ENCODE data around the gene BCAS3.
"Not testable (repeated sequence)": the region's sequence is repeated elsewhere in the genome, so short reads cannot be mapped to it uniquely, and the experiment has no call there.

BCAS3 gene

DNA sequence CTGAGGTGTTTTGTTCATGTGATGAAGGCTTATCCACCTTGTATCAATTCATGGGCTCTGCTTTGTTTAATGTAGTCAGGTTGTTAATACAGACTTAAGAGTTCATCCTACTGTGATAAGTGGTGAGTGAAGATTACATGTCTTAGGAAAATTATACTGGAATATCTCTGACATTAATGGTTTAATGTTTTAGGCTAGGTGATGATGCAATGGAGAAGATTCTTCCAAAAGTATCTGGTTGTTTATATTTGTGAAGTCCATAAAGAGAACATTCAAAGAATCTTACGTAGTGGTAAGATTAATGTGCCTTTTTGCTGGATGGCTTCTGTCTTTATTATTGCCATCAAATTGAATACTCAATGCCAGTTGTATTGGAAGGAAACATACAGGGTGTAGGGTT, 236.4 kb downstream of the BCAS3 start:
- no peaks in the 10 kb centered on the region for H3K36me3 ChIP-seq (ENCODE audit: insufficient read depth, low read length)
- H3K9me3 ChIP-seq (ENCODE audit: low read length), result no peaks in the 10 kb centered on the region
- H2AFZ ChIP-seq (ENCODE audit: low read depth, low read length), result no peak overlapping the region
- no peaks in the 10 kb centered on the region for H3K27me3 ChIP-seq (ENCODE audit: insufficient read depth, low read length)
- no peak overlapping the region for H3K4me3 ChIP-seq (ENCODE audit: low read length)
- H3K4me1 ChIP-seq (ENCODE audit: insufficient read depth, low read length), result no peaks in the 10 kb centered on the region

DNA sequence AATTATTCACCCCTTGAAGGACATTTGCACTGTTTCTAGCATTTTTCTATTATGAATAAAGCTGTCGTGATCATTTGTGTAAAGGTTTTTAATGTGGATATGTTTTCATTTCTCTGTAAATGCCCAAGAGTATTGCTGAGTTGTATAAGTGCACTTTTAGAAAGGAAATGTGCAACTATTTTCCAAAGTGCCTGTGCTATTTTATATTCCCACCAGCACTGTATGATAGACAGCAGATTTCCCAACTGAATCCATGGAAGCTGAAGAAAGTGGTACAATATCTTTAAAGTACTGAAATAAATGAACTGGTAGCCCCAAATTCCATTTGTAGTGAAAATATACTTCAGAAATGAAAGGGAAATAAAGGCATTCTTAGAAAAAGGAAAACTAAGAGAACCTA, 238.4 kb downstream of the BCAS3 start:
- Histone ChIP-seq H3K9me3 (ENCODE audit: low read length) (no peaks in the 10 kb centered on the region), H3K36me3 (ENCODE audit: insufficient read depth, low read length) (no peaks in the 10 kb centered on the region), H3K4me3 (ENCODE audit: low read length) (no peak overlapping the region), H3K4me1 (ENCODE audit: insufficient read depth, low read length) (no peaks in the 10 kb centered on the region), H3K27me3 (ENCODE audit: insufficient read depth, low read length) (no peaks in the 10 kb centered on the region), H2AFZ (ENCODE audit: low read depth, low read length) (no peak overlapping the region)

DNA sequence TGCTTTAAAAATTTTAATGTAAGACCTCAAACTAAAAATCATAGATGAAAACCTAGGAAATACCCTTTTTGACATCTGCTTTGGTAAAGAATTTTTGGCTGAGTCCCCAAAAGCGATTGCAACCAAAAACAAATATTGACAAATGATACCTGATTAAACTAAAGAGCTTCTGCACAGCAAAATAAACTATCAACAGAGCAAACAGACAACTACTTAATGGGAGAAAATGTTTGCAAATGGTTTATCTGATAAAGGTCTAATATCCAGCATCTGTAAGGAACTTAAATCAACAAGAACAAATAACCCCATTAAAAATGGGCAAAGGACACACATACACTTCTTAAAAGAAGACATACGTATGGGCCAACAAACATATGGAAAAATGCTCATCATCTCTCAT, 242.5 kb downstream of the BCAS3 start:
- H3K4me1 ChIP-seq (ENCODE audit: insufficient read depth, low read length), result no peaks in the 10 kb centered on the region
- H2AFZ ChIP-seq (ENCODE audit: low read depth, low read length), result no peak overlapping the region
- H3K4me3 ChIP-seq (ENCODE audit: low read length), result no peak overlapping the region
- no peaks in the 10 kb centered on the region for H3K9me3 ChIP-seq (ENCODE audit: low read length)
- no peaks in the 10 kb centered on the region for H3K27me3 ChIP-seq (ENCODE audit: insufficient read depth, low read length)
- H3K36me3 ChIP-seq (ENCODE audit: insufficient read depth, low read length), result no peaks in the 10 kb centered on the region

DNA sequence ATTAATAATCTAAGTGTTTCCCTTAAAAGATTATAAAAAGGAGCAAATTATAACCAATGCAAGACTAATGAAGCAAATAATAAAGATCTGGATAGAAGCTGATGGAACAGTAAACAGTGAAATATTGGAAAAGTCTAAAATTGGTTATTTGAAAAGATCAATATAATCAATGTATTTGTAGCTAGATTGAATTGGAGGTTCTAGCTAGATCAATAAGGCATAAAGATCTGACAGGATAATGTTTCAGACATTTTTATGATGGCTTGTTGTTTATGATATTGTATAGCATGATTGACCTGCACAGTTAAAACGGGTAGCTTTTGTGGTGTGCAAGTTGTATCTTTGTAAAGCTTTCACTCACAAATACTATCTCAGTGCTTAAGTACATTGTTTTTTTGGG, 245.3 kb downstream of the BCAS3 start:
- H3K27me3 ChIP-seq (ENCODE audit: insufficient read depth, low read length), result no peaks in the 10 kb centered on the region
- H3K9me3 ChIP-seq (ENCODE audit: low read length), result no peaks in the 10 kb centered on the region
- no peak overlapping the region for H3K4me3 ChIP-seq (ENCODE audit: low read length)
- H3K4me1 ChIP-seq (ENCODE audit: insufficient read depth, low read length), result no peaks in the 10 kb centered on the region
- H2AFZ ChIP-seq (ENCODE audit: low read depth, low read length), result no peak overlapping the region
- no peaks in the 10 kb centered on the region for H3K36me3 ChIP-seq (ENCODE audit: insufficient read depth, low read length)

DNA sequence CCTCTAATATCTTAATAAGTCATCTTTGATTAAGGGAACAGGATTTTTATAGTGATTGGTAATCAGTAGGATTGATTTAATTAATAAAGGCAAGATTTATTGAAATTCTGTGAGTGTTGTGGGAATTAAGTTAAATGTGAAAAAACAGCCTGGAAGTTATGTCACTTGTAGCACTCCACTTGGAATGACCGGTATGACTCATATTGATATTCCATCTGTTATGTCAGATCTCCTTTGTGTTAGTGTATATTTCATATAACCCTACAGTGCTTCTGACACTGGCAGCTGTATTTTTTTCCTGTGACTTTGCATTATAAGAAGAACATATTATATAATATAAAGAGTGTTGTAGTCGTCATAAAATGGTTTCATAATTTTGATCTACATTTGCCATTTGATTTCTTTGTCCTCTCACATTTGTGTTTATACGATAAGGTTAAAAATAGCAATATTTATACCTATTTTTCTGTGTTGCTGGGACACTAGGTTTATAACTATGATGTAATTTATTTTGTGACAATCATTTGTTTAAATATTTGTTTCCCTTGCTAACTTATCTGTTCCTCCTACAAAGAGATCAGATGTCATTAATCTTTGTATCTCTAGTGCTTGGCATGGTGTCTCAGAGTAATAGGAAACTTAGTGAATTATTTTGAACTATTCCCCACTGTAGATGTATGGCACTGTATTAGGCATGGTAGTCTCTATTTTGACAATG, 249.0 kb downstream of the BCAS3 start:
- Histone ChIP-seq H3K9me3 (ENCODE audit: low read length) (no peaks in the 10 kb centered on the region), H3K4me3 (ENCODE audit: low read length) (no peak overlapping the region), H3K36me3 (ENCODE audit: insufficient read depth, low read length) (no peaks in the 10 kb centered on the region), H3K27me3 (ENCODE audit: insufficient read depth, low read length) (no peaks in the 10 kb centered on the region), H3K4me1 (ENCODE audit: insufficient read depth, low read length) (no peaks in the 10 kb centered on the region), H2AFZ (ENCODE audit: low read depth, low read length) (no peak overlapping the region)

DNA sequence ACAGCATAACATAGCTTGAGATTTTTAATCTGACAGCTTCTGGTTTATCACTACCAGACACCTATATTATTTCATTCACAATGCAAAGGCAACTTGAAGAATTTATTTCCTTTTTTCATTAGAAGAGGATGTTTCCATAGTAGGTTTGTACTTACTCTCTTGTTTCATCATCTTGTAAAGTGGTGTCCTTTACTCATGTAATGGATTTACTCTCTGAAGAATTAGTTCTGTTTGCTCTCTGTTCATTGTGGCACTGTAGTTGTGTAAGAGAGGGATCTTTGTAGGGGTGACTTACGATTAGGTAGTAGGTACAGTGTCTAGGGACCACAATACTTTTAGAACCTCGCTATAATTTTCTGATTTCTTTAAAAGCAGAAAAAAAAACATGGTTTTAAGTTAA, 256.1 kb downstream of the BCAS3 start:
- H3K27me3 ChIP-seq (ENCODE audit: insufficient read depth, low read length), result no peaks in the 10 kb centered on the region
- no peaks in the 10 kb centered on the region for H3K4me1 ChIP-seq (ENCODE audit: insufficient read depth, low read length)
- H3K4me3 ChIP-seq (ENCODE audit: low read length), result no peak overlapping the region
- H2AFZ ChIP-seq (ENCODE audit: low read depth, low read length), result no peak overlapping the region
- H3K36me3 ChIP-seq (ENCODE audit: insufficient read depth, low read length), result no peaks in the 10 kb centered on the region
- H3K9me3 ChIP-seq (ENCODE audit: low read length), result no peaks in the 10 kb centered on the region

DNA sequence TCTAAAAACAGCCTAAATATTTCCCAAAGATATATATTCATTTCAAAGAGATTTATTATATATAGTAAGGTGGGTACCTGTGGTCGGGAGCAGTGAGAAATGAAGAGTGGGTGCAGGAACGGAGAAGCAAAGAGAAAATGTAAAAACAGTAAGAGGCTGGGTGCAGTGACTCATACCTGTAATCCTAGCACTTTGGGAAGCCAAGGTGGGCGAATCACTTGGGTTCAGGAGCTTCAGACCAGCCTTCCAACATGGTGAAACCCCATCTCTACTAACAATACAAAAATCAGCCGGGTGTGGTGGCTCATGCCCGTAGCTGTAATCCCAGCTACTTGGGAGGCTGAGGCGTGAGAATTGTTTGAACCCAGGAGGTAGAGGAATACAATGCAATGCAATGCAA, 257.1 kb downstream of the BCAS3 start:
- Histone ChIP-seq H3K4me1 (ENCODE audit: insufficient read depth, low read length) (no peaks in the 10 kb centered on the region), H3K9me3 (ENCODE audit: low read length) (no peaks in the 10 kb centered on the region), H2AFZ (ENCODE audit: low read depth, low read length) (no peak overlapping the region), H3K4me3 (ENCODE audit: low read length) (no peak overlapping the region), H3K36me3 (ENCODE audit: insufficient read depth, low read length) (no peaks in the 10 kb centered on the region), H3K27me3 (ENCODE audit: insufficient read depth, low read length) (no peaks in the 10 kb centered on the region)

DNA sequence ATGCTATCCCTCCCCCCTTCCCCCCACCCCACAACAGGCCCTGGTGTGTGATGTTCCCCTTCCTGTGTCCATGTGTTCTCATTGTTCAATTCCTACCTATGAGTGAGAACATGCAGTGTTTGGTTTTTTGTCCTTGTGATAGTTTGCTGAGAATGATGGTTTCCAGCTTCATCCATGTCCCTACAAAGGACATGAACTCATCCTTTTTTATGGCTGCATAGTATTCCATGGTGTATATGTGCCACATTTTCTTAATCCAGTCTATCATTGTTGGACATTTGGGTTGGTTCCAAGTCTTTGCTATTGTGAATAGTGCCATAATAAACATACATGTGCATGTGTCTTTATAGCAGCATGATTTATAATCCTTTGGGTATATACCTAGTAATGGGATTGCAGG, 258.3 kb downstream of the BCAS3 start:
- H2AFZ ChIP-seq (ENCODE audit: low read depth, low read length); H3K36me3 ChIP-seq (ENCODE audit: insufficient read depth, low read length); H3K4me3 ChIP-seq (ENCODE audit: low read length); H3K9me3 ChIP-seq (ENCODE audit: low read length); H3K27me3 ChIP-seq (ENCODE audit: insufficient read depth, low read length); H3K4me1 ChIP-seq (ENCODE audit: insufficient read depth, low read length): not testable (repeated sequence)

DNA sequence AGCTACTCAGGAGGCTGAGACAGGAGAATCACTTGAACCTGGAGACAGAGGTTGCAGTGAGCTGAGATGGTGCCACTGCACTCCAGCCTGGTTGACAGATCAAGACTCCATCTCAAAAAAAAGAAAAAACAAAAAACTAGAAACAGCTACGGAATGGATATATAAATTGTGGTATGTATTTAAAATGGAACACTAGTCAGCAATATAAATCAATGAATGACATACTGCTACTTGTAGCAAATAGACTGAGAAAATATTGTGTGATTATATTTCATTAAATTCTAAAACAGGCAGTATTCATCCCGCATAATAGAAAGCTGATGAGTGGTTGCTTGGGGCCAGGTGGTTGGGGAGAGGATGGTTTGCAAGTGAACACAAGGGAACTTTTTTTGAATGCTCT, 261.7 kb downstream of the BCAS3 start:
- H2AFZ ChIP-seq (ENCODE audit: low read depth, low read length), result no peak overlapping the region
- no peaks in the 10 kb centered on the region for H3K4me1 ChIP-seq (ENCODE audit: insufficient read depth, low read length)
- H3K27me3 ChIP-seq (ENCODE audit: insufficient read depth, low read length), result no peaks in the 10 kb centered on the region
- no peaks in the 10 kb centered on the region for H3K36me3 ChIP-seq (ENCODE audit: insufficient read depth, low read length)
- no peaks in the 10 kb centered on the region for H3K9me3 ChIP-seq (ENCODE audit: low read length)
- H3K4me3 ChIP-seq (ENCODE audit: low read length), result no peak overlapping the region

DNA sequence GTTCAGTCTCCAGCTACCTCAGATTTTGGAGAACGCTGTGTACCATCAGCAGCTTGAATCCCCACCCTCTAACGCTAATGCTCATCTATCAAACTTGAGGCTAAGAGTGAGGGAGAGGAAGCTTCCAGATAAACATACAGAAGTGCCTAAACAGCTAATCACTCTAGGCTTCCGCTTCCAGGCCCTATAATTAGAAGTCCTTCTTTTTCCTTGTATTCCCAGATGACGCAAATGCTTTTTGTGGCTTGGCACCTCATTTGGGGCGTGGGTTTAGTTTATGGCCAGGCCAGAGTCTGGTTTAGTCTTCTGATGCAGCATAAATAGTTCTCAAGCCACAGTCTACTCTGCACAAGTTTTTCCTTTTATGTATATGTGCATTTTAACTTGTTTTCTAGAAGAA, 263.4 kb downstream of the BCAS3 start:
- H3K9me3 ChIP-seq (ENCODE audit: low read length), result no peaks in the 10 kb centered on the region
- H3K4me3 ChIP-seq (ENCODE audit: low read length), result no peak overlapping the region
- no peaks in the 10 kb centered on the region for H3K4me1 ChIP-seq (ENCODE audit: insufficient read depth, low read length)
- H2AFZ ChIP-seq (ENCODE audit: low read depth, low read length), result no peak overlapping the region
- H3K36me3 ChIP-seq (ENCODE audit: insufficient read depth, low read length), result no peaks in the 10 kb centered on the region
- H3K27me3 ChIP-seq (ENCODE audit: insufficient read depth, low read length), result no peaks in the 10 kb centered on the region

DNA sequence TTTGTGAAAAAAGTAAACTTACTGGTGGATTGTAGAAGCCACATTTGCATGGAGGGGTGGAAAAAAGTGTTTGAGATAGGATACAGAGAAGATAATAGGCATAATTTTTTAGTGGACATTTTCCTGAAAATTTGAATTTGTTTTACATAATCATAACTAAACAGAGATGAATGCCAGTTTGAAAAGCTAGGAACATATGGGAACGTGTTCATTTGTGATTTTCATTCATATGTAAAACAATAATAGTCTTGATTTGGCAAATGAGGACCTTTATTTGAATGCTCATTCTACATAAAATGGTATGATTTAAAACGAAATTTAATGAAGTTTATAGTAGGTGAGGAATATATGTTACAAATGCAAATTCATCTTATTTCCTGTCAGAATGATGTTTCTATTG, 263.9 kb downstream of the BCAS3 start:
- Histone ChIP-seq H3K4me1 (ENCODE audit: insufficient read depth, low read length) (no peaks in the 10 kb centered on the region), H3K27me3 (ENCODE audit: insufficient read depth, low read length) (no peaks in the 10 kb centered on the region), H3K9me3 (ENCODE audit: low read length) (no peaks in the 10 kb centered on the region), H2AFZ (ENCODE audit: low read depth, low read length) (no peak overlapping the region), H3K4me3 (ENCODE audit: low read length) (no peak overlapping the region), H3K36me3 (ENCODE audit: insufficient read depth, low read length) (no peaks in the 10 kb centered on the region)

DNA sequence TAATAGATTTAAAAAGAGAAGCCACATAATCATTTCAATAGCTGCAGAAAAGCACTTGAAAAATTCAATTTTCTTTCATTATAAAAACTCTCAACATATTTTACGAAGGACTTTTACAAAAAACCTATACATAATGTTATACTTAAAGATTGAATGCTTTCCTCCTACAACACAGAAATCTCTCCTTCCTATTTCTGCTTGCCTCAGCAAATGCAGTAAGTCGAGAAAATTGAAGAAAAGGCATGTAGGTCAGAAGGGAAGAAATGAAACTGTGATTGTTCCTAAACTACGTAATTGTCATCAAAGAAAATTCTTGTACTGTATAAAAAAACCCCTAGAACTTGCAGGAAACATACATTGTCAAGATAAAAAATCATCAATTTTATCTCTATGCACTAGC, 267.1 kb downstream of the BCAS3 start:
- no peaks in the 10 kb centered on the region for H3K9me3 ChIP-seq (ENCODE audit: low read length)

DNA sequence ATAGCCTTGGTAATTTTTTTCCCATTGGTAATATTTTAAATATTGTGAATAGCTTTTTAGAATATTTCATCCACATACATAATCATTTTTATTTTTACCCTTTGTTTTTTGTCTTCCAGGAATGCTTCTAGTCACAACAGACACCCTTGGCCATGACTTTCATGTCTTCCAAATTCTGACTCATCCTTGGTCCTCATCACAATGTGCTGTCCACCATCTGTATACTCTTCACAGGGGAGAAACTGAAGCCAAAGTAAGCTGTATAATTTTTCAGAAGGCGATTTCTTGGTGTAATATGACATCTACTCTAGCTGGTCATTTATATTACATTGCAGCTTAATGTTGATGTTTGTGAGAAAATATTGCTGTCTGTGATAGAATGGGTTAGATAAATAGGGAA, 269.4 kb downstream of the BCAS3 start:
- no peaks in the 10 kb centered on the region for H3K9me3 ChIP-seq (ENCODE audit: low read length)
- no peak overlapping the region for H3K4me3 ChIP-seq (ENCODE audit: low read length)
- no peaks in the 10 kb centered on the region for H3K36me3 ChIP-seq (ENCODE audit: insufficient read depth, low read length)
- no peaks in the 10 kb centered on the region for H3K27me3 ChIP-seq (ENCODE audit: insufficient read depth, low read length)
- no peak overlapping the region for H2AFZ ChIP-seq (ENCODE audit: low read depth, low read length)
- H3K4me1 ChIP-seq (ENCODE audit: insufficient read depth, low read length), result no peaks in the 10 kb centered on the region

More for the DNA sequence above, 267.1 kb downstream of the BCAS3 start:
- H3K36me3 ChIP-seq (ENCODE audit: insufficient read depth, low read length), result no peaks in the 10 kb centered on the region
- H3K27me3 ChIP-seq (ENCODE audit: insufficient read depth, low read length), result no peaks in the 10 kb centered on the region
- no peak overlapping the region for H2AFZ ChIP-seq (ENCODE audit: low read depth, low read length)
- no peak overlapping the region for H3K4me3 ChIP-seq (ENCODE audit: low read length)
- H3K4me1 ChIP-seq (ENCODE audit: insufficient read depth, low read length), result no peaks in the 10 kb centered on the region

DNA sequence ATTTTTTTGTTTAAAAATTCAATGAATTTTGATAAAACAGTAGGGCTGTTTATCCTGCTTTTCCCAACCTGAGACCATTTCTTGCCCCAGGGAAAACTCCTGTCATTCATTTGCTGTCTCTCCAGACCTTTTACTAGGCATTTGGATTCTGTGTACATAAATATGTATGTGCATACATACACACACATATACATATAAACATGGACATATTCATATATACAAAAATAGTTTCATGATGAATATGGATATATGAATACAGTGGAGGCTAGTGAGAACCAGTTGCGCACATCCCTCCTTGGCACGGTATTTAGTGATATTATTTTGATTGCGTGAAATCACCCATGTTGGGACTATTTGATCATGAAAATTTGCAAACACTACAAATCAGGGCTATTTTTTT, 269.9 kb downstream of the BCAS3 start:
- Histone ChIP-seq H3K4me1 (ENCODE audit: insufficient read depth, low read length) (no peaks in the 10 kb centered on the region), H3K9me3 (ENCODE audit: low read length) (no peaks in the 10 kb centered on the region), H3K36me3 (ENCODE audit: insufficient read depth, low read length) (no peaks in the 10 kb centered on the region), H3K27me3 (ENCODE audit: insufficient read depth, low read length) (no peaks in the 10 kb centered on the region), H3K4me3 (ENCODE audit: low read length) (no peak overlapping the region), H2AFZ (ENCODE audit: low read depth, low read length) (no peak overlapping the region)

Measured in neuron (in vitro differentiated cells).